Effector CD4-positive, alpha-beta T cell (primary cell): Measurements from ENCODE around the gene THOC6.
A peak's percentile ranks its signal among the peaks of the same experiment; 100 is the strongest.

Experiments
- DNase-seq: peaks from one replicate; pipeline ENCODE4 v3.0.0-alpha.2; 2020
- total RNA-seq: gene quantifications from one replicate; lab custom pipeline; 2026; lab: John Stamatoyannopoulos, UW

The THOC6 gene
- total RNA-seq, result 14.4 reads per million, percentile 39 among the genes with 10 or more reads in this experiment

DNA sequence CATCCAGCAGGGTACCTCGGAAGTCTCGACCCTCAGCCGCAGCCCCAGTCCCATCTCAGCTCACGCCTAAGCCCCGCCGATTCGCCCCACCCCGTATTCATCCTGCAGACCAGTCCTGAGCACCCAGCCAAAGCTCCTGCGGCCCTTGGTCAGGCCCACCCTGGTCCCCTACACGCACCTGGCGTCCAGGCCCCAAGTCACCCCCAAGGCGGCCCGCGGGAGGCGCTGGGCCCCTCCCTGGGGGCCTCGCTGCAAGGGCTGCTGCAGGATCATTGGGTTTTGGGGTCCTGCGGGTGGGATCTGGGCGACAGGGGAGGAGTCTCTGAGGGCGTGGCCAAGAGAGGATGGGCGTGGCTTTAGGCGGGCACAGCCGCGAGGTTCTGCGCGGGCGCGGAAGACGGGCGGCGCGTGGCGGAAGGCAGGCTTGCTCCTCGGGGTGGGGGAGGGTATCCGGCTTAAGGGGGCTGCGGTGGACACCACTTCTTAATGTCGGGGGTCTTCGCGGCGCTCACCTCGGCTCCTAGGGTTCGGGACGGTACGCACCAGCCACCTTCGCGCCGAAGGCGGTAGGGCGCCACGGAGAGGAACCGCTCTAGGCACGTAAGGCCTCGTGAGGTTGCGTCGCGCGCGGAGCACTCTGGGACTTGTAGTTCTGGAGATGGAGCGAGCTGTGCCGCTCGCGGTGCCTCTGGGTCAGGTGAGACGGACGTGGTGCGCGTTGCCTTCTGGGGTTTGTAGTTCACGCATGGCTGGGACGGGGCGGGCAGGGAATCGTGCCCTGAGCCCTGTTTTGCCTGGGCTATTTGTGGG lies at the start of gene THOC6, which contains the start of gene HCFC1R1:
TSS of gene THOC6 (plus strand) at position 367 of the 810 bp plus-strand sequence. CDS start at position 659, 292 bp downstream.
TSS of gene HCFC1R1 (minus strand) at position 274 of the 810 bp plus-strand sequence. CDS start at position 273, 1 bp downstream.
- peak; percentile 94 for DNase-seq

DNA sequence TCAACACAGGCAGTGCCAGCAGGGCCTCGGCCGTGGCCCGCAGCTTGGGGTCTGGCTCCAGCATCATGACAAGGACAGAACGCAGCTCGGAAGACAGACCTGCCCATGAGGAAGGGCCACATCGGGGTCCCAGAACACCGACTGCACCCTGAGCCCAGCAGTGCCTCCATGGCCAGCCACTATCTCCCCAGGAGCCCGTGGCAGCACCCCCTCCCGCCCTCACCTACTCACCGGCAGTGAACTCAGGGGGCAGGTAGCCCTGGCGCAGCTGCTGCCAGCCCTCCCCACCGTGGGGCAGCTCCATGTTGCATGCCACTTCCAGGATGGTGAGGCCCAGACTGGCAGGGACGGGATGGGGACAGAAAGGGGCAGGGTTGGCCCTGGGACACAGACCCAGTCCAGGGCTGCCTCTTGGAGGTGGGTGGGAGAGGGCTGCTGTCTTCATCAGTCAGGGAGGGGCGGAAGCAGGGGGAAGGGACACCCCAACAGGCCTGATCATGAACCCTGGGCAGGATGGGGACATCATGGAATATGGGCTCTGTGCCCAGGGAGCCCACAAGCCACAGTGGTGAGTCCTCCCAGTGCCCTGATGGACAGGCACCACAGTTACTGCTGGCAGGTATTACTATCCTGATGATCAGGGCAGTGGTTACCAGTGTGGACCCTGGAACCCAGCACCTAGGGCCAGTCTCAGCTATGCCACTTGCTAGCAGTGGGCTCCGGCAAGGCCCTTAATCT lies 49.3 kb upstream of the THOC6 start:
- DNase-seq, result no peak

DNA sequence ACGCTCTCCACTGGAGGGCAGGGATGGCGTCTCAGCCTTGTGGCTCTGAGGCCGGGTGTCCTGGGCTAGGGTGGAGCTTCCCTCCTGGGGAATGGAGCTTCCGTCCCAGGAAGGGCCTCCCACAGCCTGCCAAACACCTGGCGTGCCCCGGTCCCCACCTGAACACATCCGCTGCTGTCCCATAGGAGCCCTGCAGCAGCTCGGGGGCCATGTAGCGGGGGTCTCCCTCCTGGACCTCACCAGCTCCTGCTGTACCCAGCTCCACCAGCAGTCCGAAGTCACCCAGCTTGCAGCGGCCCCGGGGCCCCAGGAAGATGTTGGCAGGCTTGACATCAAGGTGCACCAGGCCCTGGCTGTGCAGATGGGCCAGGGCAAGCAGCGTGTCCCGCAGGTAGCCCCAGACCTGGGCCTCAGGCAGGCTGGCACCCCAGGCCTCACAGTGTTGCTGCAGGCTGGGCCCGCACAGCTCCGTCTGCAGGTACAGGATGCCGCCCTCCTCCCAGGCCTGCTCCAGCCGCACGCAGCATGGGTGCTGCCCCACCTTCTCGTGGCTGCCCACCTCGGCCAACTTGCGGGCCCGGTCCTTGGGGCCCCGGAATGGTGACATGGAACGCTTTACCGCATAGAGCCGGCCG lies 48.6 kb upstream of the THOC6 start:
- DNase-seq, result no peak

DNA sequence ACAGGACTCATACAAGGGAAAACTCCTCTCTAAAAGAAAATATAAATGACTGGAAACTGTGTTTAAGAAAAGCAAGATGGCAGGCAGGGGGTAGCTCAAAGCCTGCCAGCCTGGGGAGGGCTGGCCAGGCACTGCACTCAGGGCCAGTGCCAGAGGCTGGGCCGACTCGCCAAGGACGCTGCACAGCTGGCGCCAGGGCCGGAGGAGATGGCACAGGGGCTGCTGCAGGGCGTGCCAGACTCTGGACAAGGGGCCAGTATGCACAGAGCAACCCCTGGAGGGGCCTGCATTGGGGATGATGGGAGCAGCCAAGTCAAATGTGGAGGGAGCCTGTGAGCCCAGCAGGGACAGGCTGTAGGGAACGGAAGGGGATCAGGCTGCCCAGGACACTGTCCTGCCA lies 47.6 kb upstream of the THOC6 start:
- no peak for DNase-seq

DNA sequence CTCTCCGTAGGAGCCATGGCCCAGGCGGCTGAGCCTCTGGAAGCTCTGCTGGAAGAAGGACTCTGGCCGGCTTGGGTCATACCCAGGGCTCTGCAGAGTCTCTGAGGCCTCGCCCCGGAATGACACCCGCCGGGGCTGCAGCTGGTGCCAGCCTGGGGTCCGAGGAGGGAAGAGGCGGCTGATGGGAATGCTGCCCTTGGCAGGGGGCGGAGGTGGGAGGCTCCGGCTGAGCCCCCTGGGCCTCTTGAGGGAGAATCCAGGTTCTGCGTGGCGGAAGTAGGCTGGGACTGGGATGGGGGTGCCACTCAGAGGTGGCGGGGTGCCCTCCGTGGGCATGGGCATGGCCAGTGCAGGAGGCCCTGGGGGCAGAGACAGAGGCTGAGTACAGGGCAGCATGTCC lies 47.2 kb upstream of the THOC6 start:
- no peak for DNase-seq

DNA sequence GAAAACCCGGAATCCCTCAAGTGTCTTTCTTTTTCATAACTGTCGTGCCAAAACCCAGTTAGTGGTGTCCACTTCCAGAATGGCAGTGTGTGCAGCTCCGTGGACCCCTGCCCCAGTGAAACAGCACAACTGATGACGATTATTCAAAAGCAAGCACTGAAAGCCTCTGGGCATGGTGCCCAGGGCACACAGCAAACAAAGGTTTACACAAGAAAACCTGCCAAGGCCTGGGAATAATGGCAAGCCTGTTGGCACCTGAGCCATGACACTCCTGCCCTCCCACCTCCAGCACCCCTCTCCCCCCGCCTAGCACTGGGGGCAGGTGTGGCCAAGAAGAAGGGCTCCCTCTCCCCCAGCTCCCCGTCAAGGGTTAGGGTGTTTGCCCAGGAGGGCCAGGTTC lies 46.4 kb upstream of the THOC6 start:
- DNase-seq, result no peak

DNA sequence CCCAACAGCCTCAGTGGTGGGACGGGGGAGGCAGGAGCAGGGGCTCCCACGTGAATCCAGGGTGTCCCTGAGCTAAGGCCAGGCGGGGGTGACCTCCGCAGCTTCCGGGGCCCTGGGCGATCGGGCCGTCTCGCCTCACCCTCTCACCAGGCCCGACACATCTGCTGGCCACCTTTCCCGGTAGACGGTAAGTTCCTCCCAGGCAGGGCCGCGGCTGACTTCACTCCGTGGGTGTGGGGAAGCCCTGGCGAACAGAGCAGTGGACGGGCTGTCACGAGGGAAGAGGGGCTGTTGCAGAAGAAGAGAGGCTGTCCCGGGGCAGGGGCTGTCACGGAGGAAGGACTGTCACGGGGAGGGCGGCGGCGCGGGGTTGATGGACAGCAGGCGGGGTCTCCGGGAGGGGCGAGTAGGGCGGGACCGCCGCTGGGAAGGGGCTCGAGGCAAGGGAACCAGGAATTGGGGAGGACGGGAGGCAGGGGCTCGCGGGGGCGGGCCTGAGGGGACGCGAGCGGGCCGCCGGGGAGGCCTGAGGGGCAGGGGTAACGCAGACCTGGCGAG lies 44.1 kb upstream of the THOC6 start:
- DNase-seq, result no peak

DNA sequence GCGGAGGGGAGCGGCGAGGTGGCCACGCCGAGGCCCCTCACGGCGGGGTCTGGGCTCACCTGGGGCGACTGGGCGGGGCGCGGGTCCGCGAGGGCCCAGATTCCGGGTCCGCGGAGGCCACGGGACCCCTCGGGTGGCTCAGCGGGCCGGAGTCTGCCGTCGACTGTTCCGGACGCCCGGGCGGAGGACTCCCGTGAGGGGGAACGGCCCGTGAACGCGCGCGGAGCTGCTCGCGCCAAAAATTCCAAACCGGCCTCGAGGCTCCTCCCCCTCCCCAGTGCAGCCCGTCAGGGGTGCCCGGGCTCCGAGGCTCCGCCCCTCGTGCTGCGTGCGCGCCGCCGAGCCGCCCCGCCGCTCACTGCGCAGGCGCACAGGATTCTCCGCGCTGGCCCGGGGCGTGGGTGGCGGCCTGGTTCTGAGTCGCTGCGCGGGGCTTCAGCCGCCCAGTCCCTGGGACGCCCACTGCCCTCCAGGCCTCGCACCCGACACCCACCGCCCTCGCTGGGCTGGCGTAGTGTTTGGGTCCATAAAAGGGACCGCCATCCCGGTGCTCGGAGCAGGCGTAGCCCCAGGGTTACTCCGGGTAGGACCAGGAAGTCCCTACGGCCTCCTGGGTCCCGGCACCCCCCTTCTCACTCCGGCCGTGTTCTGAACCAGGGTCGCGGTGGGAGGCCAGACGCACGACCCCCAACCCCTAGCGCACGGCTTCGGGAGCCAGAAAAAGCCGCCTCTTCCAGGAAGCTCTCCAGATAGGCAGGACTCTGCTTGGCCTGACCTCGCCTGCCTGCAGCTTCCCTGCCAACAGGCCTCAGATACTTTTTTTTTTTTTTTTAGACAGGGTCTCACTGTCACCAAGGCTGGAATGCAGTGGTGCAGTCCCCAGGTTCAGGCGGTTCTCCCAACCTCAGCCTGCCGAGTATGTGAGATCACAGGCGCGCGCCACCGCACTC lies 43.3 kb upstream of the THOC6 start, which contains the start of gene PKMYT1:
TSS of gene PKMYT1 (minus strand) at position 220 of the 950 bp plus-strand sequence. CDS start 789 bp downstream, outside the sequence.
- DNase-seq, result peak; percentile 91

DNA sequence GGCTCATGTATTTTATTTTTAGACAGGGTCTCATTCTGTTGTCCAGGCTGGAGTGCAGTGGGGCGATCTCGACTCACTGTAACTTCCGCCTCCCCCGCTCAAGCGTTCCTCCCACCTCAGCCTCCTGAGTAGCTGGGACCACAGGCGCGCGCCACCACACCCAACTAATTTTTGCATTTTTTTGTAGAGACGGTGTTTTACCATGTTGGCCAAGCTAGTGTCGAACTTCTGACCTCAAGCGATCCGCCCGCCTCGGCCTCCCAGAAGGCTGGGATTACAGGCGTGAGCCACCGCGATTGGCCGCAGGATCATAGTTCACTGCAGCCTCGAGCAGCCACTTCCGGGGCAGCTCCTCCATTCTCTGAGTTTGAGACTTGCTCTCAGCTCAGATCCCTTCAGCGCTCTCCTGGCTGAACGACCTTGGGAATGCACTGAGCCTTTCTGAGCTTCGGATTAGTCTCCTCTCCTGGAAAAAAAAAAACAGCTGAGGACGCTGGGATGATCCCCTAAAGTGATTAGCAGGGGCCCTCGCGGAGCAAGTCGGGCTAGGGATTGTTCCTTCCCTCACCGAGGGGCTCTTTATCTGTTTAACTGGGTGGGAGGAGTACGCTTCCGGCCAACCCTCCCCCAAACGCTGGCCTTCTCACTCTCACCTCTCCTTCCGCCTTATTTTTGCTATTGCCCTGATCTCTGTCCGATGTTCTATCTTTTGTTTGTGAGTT lies 42.5 kb upstream of the THOC6 start:
- no peak for DNase-seq

DNA sequence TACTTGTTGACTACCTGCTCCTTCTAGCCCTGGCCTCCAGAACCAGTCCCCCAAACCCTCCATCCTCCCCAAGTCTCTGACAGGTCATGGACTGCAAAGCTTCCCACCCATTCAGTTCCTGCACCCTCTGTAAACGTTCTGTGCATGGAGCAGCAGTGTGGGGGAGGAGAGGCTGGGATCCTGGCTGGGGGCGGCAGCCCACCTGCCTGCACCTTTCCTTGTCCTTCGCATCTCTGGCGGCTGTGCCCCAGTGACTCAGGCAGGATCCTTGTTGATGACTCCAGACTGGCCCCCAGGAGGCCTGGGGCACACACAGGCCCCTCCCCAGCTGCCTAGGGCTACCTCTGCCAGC lies 42.0 kb upstream of the THOC6 start:
- no peak for DNase-seq

DNA sequence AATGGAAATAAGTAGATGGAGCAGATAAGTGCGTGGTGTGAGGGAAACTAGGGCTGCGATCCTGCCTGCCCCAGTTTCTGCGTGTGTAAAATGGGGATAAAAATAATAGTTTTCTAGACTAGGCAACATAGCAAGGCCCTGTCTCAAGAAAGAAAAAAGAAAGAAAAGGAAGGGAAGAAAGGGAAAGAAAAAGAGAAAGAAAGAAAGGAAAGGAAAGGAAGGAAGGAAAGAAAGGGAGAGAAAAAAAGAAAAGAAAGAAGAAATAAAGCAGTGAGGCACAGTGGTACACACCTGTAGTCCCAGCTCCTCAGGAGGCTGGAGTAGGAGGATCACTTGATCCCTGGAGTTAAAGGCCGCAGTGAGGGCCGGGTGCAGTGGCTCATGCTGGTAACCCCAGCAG lies 41.4 kb upstream of the THOC6 start:
- no peak for DNase-seq

DNA sequence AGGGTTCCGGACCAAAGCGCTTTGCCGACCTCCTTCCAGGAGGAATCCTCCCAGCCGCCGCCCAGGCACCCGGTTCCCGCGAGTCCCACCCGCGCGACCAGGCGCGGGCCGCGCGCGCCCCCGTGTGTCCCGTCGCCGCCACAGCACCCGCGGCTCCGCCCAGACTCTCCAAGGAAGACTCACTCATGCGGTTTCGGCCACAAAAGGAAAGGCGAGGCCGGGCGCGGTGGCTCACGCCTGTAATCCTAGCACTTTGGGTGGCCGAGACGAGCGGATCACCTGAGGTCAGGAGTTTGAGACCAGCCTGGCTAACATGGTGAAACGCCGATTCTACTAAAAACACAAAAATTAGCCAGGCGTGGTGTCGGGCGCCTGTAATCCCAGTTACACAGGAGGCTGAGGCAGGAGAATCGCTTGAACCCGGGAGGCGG lies 40.1 kb upstream of the THOC6 start:
- DNase-seq, result peak; percentile 47

DNA sequence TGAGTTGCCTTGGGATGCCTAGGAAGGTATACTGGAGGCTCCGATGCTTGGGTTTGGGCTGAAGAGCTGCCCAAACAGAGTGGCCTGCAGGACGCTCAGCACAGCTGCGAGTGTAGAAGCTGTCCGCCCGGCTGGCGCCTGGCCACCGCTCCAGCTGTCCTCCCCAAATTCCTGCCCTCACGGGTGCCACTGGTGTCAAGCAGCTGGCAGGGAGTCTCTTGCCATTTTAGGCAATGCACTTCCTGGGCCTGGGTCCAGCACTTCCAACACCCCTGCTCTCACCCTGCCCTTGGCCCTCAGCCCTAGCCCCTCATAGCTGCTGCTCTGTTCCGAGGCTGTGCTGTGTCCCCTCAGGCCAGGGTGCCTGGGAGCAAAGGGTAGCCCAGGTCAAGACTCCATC lies 38.4 kb upstream of the THOC6 start:
- DNase-seq, result no peak

DNA sequence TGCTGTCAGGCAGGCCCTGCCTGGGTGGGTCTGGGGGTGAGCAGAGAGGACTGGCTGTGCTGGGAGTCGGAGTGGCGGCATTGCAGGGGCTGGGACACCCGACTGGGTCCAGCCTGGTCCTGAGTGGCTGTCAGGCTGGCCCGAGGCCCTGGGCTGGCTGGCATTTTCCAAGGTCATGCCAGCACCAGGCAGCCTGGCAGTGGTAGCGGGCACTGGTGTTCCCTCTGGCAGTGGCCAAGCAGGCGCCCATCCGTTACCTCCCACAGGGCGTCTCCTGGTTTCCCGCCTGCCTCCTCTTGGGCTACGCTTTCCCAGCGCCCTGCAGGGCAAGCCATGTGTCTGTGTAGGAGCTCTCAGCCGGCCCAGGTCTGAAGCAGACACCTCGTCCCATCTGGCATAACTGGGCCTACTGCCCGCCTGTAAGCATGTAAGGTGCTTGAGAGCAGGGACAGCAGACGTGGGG lies 37.9 kb upstream of the THOC6 start:
- no peak for DNase-seq

DNA sequence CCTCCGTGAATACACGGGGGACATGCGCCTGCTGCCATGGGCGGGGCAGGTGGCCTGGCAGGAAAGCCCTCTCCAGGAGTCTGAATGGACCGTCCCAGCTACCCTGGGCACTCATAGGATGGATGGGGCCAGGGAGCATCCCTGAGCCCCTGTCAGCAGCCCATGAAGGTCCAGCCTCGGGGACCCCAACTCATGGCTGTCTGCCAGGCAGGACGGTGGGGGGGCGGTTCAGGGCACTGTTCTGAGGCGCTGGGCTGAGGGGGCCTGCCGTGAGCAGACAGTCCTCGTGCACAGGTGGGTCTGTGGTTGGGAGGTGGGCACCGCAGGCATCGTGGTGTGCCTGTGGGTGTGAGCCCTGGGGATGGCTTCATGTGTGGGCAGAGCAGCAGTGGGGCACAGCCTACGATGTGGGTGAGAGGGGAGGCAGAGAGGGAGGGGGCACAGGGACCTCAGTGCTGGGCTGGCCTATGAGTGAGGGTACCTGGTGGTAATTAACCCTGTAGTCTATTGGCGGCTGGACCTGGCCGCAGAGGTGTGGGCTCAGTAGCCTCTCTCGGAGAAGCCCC lies 37.1 kb upstream of the THOC6 start:
- no peak for DNase-seq

DNA sequence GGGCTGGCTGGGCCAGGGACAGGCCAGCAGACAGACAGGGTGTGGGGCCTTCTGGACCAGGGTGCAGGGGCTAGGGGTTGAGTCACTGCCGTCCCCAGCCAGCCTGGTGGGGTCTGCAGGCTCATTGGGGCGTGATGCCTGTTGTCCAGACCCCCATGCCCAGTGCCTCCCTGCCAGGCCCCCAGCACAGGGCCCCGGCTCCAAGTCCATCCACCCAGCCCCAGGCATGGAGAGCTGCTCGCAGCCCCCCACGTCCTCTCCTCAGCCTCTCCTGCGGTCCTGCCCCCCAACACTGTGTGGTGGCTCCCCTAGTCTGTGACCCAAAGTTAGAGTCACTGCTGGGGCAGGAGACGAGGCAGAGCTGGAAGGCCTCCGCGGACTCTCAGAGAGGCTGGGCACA lies 36.5 kb upstream of the THOC6 start:
- DNase-seq, result no peak

DNA sequence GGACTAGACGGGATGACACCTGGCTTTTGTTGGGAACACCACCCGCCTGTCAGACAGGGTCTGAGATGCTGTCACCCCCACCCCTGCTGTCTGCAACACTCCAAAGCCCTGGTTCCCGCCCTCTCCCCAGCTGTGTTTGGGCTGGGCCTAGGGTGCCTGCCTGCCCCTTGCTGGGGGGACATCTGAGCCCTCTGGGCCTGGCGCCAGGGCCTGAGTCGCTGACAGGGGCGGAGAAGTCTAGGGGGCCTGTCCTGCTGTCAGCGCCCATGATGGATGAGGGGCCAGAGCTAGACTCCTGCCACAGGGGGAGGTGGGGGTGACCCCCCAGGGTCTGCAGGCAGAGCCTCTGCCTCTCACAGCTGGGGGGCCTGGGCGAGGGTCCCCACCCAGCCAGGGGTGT lies 36.0 kb upstream of the THOC6 start:
- DNase-seq, result no peak

DNA sequence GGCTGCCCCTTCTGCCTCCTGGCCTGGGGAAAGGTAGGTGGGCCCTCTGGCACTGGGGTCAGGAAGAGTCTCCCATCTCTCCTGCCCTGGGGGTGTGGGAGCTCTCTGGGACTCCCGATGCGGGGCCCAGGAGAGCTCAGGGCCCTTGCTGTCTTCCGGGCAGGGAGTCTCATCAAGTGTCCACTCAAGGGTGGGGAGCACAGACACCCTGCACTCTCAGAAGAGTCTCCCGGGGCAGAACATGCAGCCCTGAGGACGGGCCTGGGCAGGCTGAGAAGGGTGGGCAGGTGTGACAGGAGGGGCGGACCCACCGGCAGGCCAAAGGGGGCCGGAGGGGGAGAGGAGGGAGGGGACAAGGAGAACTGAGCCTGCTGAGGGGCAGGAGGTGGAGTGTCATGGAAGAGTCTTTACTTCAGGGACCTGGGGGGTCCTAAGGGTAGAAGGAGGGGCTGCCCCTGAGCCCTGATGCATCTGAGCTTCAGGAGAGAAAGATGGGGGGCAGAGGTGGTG lies 35.2 kb upstream of the THOC6 start:
- no peak for DNase-seq

DNA sequence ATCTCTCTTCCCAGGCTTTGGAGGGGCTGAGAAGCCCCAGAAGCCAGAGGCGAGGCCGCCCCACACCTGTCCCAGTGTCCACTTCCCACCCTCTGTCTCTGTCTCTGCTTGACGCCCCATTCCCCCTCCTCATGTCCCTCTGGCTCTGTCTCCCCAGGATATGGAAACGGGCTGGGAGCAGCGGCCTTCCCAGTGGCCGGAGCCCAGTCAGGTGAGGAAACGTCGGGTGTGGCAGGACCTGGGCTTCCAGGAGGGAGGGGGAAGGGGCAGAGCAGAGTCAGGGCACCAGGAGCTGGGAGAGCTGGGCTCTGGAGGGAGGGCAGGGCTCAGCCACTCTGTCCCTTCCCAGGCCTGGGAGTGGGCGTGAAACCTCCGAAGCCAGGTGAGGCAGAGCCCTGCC lies 32.9 kb upstream of the THOC6 start:
- no peak for DNase-seq

DNA sequence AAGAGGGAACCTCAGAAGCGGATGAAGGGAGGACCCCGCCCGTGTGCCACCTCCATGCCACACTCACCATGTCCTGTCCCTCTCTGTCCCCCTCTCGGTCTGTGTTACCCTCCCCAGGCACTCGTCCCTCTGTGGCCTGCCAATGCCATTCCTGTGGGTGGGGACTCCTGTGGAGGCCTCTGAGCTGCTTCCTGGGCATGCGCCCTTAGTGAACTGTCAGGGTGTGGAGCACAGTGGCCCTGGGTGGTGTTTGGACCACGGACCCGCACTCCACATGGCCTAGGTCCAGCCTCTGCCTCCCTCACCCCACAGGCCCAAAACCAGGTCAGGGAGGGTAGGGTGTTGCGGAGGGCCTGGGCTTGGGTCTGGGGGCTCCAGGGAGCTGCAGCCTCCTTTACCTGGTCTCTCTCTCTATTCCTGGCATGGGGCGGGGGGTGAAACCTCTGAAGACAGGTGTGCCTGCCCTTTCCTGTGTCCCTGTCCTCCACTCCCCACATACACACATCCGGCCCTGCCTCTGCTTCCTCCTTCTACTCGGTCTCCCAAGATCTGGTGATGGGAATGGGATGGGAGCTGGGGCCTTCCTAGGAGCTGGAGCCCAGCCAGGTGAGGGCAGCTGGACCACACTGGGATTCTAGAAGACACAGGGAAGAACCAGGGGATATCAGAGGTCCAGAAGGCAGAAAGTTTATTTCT lies 32.1 kb upstream of the THOC6 start:
- no peak for DNase-seq
